HG03159 (cell line): Measurements from ENCODE around the gene ARHGAP4.
A peak's percentile ranks its signal among the peaks of the same experiment; 100 is the strongest.

Experiments used
- ATAC-seq: cut with Tn5 transposase; IDR thresholded peaks from one replicate; pipeline ENCODE4 v1.9.1; 2021; ENCODE audit warnings: mild to moderate bottlenecking, moderate library complexity; ENCODE audit not compliant: unreplicated experiment

Gene ARHGAP4

GRCh38 chrX:153928846-153929245 is 2.8 kb upstream of the ARHGAP4 start:
- no peak for ATAC-seq

- ATAC-seq, result peak; percentile 69
These were observed 2.1 kb upstream of the ARHGAP4 start for GRCh38 chrX:153927922-153928760.

GRCh38 chrX:153927672-153927921 is 1.5 kb upstream of the ARHGAP4 start:
- ATAC-seq, result no peak

GRCh38 chrX:153926858-153927671 is 1.0 kb upstream of the ARHGAP4 start:
- peak; percentile 45 for ATAC-seq

GRCh38 chrX:153926552-153926857 is 441 bp upstream of the ARHGAP4 start:
- ATAC-seq, result peak; percentile 0

GRCh38 chrX:153925387-153925738 is 701 bp downstream of the ARHGAP4 start:
- ATAC-seq, result no peak

- ATAC-seq, result no peak
These were observed 1.8 kb downstream of the ARHGAP4 start for GRCh38 chrX:153924149-153924861.

- no peak for ATAC-seq
These were observed 2.9 kb downstream of the ARHGAP4 start for GRCh38 chrX:153922932-153923857.

- ATAC-seq, result no peak
These were observed 4.3 kb downstream of the ARHGAP4 start for GRCh38 chrX:153921511-153922446.

GRCh38 chrX:153921070-153921469 is 5.0 kb downstream of the ARHGAP4 start:
- no peak for ATAC-seq

- ATAC-seq, result no peak
These were observed 5.5 kb downstream of the ARHGAP4 start for GRCh38 chrX:153920546-153920945.

GRCh38 chrX:153919281-153919680 is 6.8 kb downstream of the ARHGAP4 start:
- ATAC-seq, result no peak

- ATAC-seq, result no peak
These were observed 8.2 kb downstream of the ARHGAP4 start for GRCh38 chrX:153917869-153918268.

- no peak for ATAC-seq
These were observed 12.4 kb downstream of the ARHGAP4 start for GRCh38 chrX:153913701-153914100.

- ATAC-seq, result no peak
These were observed 12.9 kb downstream of the ARHGAP4 start for GRCh38 chrX:153913211-153913610.

- ATAC-seq, result no peak
These were observed 14.3 kb downstream of the ARHGAP4 start for GRCh38 chrX:153911798-153912197.

GRCh38 chrX:153910446-153910845 is 15.6 kb downstream of the ARHGAP4 start:
- no peak for ATAC-seq

- no peak for ATAC-seq
These were observed 16.1 kb downstream of the ARHGAP4 start for GRCh38 chrX:153909980-153910360.

- no peak for ATAC-seq
These were observed 16.8 kb downstream of the ARHGAP4 start for GRCh38 chrX:153909024-153909979.
